Breast epithelium (tissue), 3 donors: ENCODE results near the gene GON4L.

Source experiments
- POLR2A ChIP-seq: fragments of 450-650 bp; IDR thresholded peaks from one replicate; pipeline ENCODE4 v1.6.1; 2016; ENCODE audit warnings: antibody characterized with exemption, mild to moderate bottlenecking, moderate library complexity
- POLR2AphosphoS5 ChIP-seq, 3 donors: sonication (generic); formaldehyde crosslinking; IDR thresholded peaks; one replicate each; pipeline ENCODE4 v1.6.1; 2017; ENCODE audit warnings: antibody characterized with exemption in 3 of 3
- TF ChIP-seq, protein P1 (sequence below), 3 donors: fragments of 450-650 bp; IDR thresholded peaks; one replicate each; pipeline ENCODE4 v1.5.1; 2016 to 2017; ENCODE audit warnings: antibody characterized with exemption in 3 of 3, mild to moderate bottlenecking in 3 of 3, moderate library complexity in 3 of 3

DNA sequence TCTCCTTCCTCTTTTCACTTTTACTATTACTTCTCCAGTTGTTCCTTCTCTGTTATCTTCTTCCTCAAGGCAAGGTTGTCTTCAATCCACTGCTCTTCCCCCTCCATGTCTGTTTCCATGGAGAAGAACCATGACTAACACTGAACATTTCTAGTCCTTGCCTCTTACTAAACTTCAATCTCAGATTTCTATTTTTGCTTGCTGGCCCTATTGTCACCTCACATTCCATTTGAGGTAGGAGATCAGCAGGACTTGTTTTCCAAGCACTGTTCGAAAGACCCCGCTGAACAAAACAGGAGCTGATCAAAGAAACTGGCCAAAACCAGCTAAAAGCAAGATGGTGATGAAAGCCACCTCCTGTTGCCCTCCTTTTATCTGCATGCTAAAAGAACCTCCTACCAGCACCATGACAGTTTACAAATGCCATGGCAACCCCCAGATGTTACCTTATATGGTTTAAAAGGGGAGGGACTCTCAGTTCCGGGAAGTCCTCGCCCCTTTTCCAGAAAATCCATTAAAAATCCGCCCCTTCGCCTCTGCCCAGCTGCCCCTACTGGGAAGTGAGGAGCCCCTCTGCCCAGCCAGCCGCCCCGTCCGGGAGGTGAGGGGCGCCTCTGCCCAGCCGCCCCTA is 22.6 kb downstream of the GON4L start:
- TF ChIP-seq, protein P1, sequence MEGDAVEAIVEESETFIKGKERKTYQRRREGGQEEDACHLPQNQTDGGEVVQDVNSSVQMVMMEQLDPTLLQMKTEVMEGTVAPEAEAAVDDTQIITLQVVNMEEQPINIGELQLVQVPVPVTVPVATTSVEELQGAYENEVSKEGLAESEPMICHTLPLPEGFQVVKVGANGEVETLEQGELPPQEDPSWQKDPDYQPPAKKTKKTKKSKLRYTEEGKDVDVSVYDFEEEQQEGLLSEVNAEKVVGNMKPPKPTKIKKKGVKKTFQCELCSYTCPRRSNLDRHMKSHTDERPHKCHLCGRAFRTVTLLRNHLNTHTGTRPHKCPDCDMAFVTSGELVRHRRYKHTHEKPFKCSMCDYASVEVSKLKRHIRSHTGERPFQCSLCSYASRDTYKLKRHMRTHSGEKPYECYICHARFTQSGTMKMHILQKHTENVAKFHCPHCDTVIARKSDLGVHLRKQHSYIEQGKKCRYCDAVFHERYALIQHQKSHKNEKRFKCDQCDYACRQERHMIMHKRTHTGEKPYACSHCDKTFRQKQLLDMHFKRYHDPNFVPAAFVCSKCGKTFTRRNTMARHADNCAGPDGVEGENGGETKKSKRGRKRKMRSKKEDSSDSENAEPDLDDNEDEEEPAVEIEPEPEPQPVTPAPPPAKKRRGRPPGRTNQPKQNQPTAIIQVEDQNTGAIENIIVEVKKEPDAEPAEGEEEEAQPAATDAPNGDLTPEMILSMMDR (IDR thresholded peaks at IDR 0.05) = no peak
- no peak for TF ChIP-seq POLR2A
- TF ChIP-seq POLR2AphosphoS5 (IDR thresholded peaks at IDR 0.05) = no peak
